Activated naive CD8-positive, alpha-beta T cell (primary cell): Measurements from ENCODE around the gene OSCAR.

Experiments used
- H3K27ac Mint-ChIP-seq: one replicate; pipeline ENCODE4 v1.8.0; 2021; ENCODE audit warnings: mixed read lengths
- H3K27me3 Mint-ChIP-seq: one replicate; pipeline ENCODE4 v1.8.0; 2021; ENCODE audit warnings: mixed read lengths
- H3K36me3 Mint-ChIP-seq: one replicate; pipeline ENCODE4 v1.8.0; 2021; ENCODE audit warnings: mixed read lengths
- H3K4me1 Mint-ChIP-seq: one replicate; pipeline ENCODE4 v1.8.0; 2021; ENCODE audit warnings: low read depth, mixed read lengths
- H3K4me3 Mint-ChIP-seq: one replicate; pipeline ENCODE4 v1.8.0; 2021; ENCODE audit warnings: mild to moderate bottlenecking, mixed read lengths
- H3K9me3 Mint-ChIP-seq: one replicate; pipeline ENCODE4 v1.8.0; 2021; ENCODE audit warnings: low read depth, mixed read lengths

OSCAR gene

GRCh38 chr19:54133312-54133956, 32.8 kb upstream of the OSCAR start:
- no peaks in the 10 kb centered on the region for H3K9me3 Mint-ChIP-seq
- peaks cover 15% of the 10 kb centered on the region for H3K4me1 Mint-ChIP-seq
- no peak overlapping the region for H3K27ac Mint-ChIP-seq
- H3K36me3 Mint-ChIP-seq, result peaks cover 2% of the 10 kb centered on the region
- no peak overlapping the region for H3K4me3 Mint-ChIP-seq
- H3K27me3 Mint-ChIP-seq, result no peaks in the 10 kb centered on the region

- no peaks in the 10 kb centered on the region for H3K9me3 Mint-ChIP-seq
- no peak overlapping the region for H3K27ac Mint-ChIP-seq
- H3K27me3 Mint-ChIP-seq, result no peaks in the 10 kb centered on the region
- no peak overlapping the region for H3K4me3 Mint-ChIP-seq
- peaks cover 3% of the 10 kb centered on the region for H3K4me1 Mint-ChIP-seq
- peaks cover 2% of the 10 kb centered on the region for H3K36me3 Mint-ChIP-seq
These were observed 29.0 kb upstream of the OSCAR start for GRCh38 chr19:54129617-54129996.

GRCh38 chr19:54128796-54129616, 28.4 kb upstream of the OSCAR start:
- Mint-ChIP-seq H3K9me3 (no peaks in the 10 kb centered on the region), H3K4me3 (no peak overlapping the region), H3K27me3 (no peaks in the 10 kb centered on the region), H3K36me3 (peaks cover 2% of the 10 kb centered on the region), H3K27ac (no peak overlapping the region), H3K4me1 (no peaks in the 10 kb centered on the region)

GRCh38 chr19:54128441-54128725, 27.8 kb upstream of the OSCAR start:
- H3K9me3 Mint-ChIP-seq, result no peaks in the 10 kb centered on the region
- H3K27me3 Mint-ChIP-seq, result no peaks in the 10 kb centered on the region
- no peak overlapping the region for H3K4me3 Mint-ChIP-seq
- H3K36me3 Mint-ChIP-seq, result peaks cover 2% of the 10 kb centered on the region
- no peaks in the 10 kb centered on the region for H3K4me1 Mint-ChIP-seq
- H3K27ac Mint-ChIP-seq, result no peak overlapping the region

- peaks cover 2% of the 10 kb centered on the region for H3K36me3 Mint-ChIP-seq
- H3K9me3 Mint-ChIP-seq, result no peaks in the 10 kb centered on the region
- H3K27ac Mint-ChIP-seq, result no peak overlapping the region
- no peak overlapping the region for H3K4me3 Mint-ChIP-seq
- H3K4me1 Mint-ChIP-seq, result no peaks in the 10 kb centered on the region
- no peaks in the 10 kb centered on the region for H3K27me3 Mint-ChIP-seq
These were observed 27.3 kb upstream of the OSCAR start for GRCh38 chr19:54127688-54128440.

- H3K27me3 Mint-ChIP-seq, result no peaks in the 10 kb centered on the region
- H3K4me1 Mint-ChIP-seq, result no peaks in the 10 kb centered on the region
- peak overlapping the region; percentile 41 for H3K27ac Mint-ChIP-seq
- H3K9me3 Mint-ChIP-seq, result no peaks in the 10 kb centered on the region
- H3K36me3 Mint-ChIP-seq, result no peaks in the 10 kb centered on the region
- no peak overlapping the region for H3K4me3 Mint-ChIP-seq
These were observed 25.1 kb upstream of the OSCAR start for GRCh38 chr19:54125713-54126112.

- H3K36me3 Mint-ChIP-seq, result no peaks in the 10 kb centered on the region
- H3K4me1 Mint-ChIP-seq, result no peaks in the 10 kb centered on the region
- no peak overlapping the region for H3K4me3 Mint-ChIP-seq
- no peak overlapping the region for H3K27ac Mint-ChIP-seq
- H3K9me3 Mint-ChIP-seq, result no peaks in the 10 kb centered on the region
- no peaks in the 10 kb centered on the region for H3K27me3 Mint-ChIP-seq
These were observed 23.8 kb upstream of the OSCAR start for GRCh38 chr19:54124393-54124792.

GRCh38 chr19:54123682-54124081, 23.1 kb upstream of the OSCAR start:
- Mint-ChIP-seq H3K4me3 (no peak overlapping the region), H3K36me3 (no peaks in the 10 kb centered on the region), H3K27ac (no peak overlapping the region), H3K4me1 (no peaks in the 10 kb centered on the region), H3K27me3 (no peaks in the 10 kb centered on the region), H3K9me3 (no peaks in the 10 kb centered on the region)

GRCh38 chr19:54121259-54121658, 20.7 kb upstream of the OSCAR start:
- peaks cover 14% of the 10 kb centered on the region for H3K4me1 Mint-ChIP-seq
- H3K9me3 Mint-ChIP-seq, result no peaks in the 10 kb centered on the region
- no peaks in the 10 kb centered on the region for H3K27me3 Mint-ChIP-seq
- no peak overlapping the region for H3K4me3 Mint-ChIP-seq
- H3K36me3 Mint-ChIP-seq, result no peaks in the 10 kb centered on the region
- H3K27ac Mint-ChIP-seq, result no peak overlapping the region

GRCh38 chr19:54115109-54116063, 14.8 kb upstream of the OSCAR start, which contains the start of the genes PRPF31 and TFPT:
Gene PRPF31 (plus strand): TSS chr19:54115754. CDS start chr19:54118279, 2,525 bp downstream.
Gene TFPT (minus strand): TSS chr19:54115657. CDS start chr19:54115269, 388 bp downstream.
- Mint-ChIP-seq H3K4me1 (peaks cover 38% of the 10 kb centered on the region), H3K27ac (peak within 1 kb of the TSS; percentile 98), H3K4me3 (peak within 1 kb of the TSS; percentile 95), H3K27me3 (no peaks in the 10 kb centered on the region), H3K36me3 (peaks cover 6% of the 10 kb centered on the region), H3K9me3 (no peaks in the 10 kb centered on the region)

GRCh38 chr19:54114340-54115108, 13.9 kb upstream of the OSCAR start:
- H3K4me1 Mint-ChIP-seq, result peaks cover 38% of the 10 kb centered on the region
- H3K27ac Mint-ChIP-seq, result peak overlapping the region; percentile 98
- H3K9me3 Mint-ChIP-seq, result no peaks in the 10 kb centered on the region

GRCh38 chr19:54109651-54110050, 9.0 kb upstream of the OSCAR start:
- Mint-ChIP-seq H3K4me1 (peaks cover 25% of the 10 kb centered on the region), H3K27ac (no peak overlapping the region), H3K36me3 (peaks cover 3% of the 10 kb centered on the region), H3K9me3 (no peaks in the 10 kb centered on the region), H3K4me3 (no peak overlapping the region), H3K27me3 (no peaks in the 10 kb centered on the region)

More at GRCh38 chr19:54114340-54115108, 13.9 kb upstream of the OSCAR start:
- Mint-ChIP-seq H3K4me3 (peak overlapping the region; percentile 95), H3K27me3 (no peaks in the 10 kb centered on the region), H3K36me3 (peaks cover 6% of the 10 kb centered on the region)

GRCh38 chr19:54108496-54108895, 7.9 kb upstream of the OSCAR start:
- Mint-ChIP-seq H3K27me3 (no peaks in the 10 kb centered on the region), H3K27ac (no peak overlapping the region), H3K9me3 (no peaks in the 10 kb centered on the region), H3K36me3 (peaks cover 3% of the 10 kb centered on the region), H3K4me1 (peaks cover 25% of the 10 kb centered on the region), H3K4me3 (no peak overlapping the region)
